ENCODE data around the gene DDX10. TPM values are rescaled to one million over a fixed set of nuclear protein-coding genes. Genes with fewer than 3 reads are reported as not detected.

DDX10 gene
- total RNA-seq, 4 donors from 2014 or later, result 27.9 to 511 (median 31.5) TPM

DNA sequence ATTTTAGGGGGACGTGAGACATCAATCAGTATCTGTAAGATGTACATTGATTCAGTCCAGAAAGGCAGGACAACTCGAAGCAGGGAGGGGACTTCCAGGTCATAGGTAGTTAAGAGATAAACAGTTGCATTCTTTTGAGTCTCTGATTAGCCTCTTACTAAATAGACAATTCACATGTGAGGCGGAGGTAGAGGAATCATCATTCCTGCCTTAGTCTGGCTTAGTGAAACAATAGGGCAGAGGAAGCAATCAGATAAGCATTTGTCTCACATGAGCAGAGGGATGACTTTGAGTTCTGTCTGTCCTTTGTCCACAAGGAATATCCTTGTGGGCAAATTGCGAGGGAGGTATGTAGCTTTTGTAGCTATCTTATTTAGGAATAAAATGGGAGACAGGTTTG lies 248.3 kb downstream of the DDX10 start:
- intact Hi-C loops (cut with DNase I; ENCODE audit: low total_unique reads), result no loop called here
- no peaks in the 10 kb centered on the region for H3K4me1 ChIP-seq
- H3K9me3 ChIP-seq, result no peaks in the 10 kb centered on the region
- no peak for TF ChIP-seq POLR2A (IDR thresholded peaks at IDR 0.05)
- TF ChIP-seq, protein P1, sequence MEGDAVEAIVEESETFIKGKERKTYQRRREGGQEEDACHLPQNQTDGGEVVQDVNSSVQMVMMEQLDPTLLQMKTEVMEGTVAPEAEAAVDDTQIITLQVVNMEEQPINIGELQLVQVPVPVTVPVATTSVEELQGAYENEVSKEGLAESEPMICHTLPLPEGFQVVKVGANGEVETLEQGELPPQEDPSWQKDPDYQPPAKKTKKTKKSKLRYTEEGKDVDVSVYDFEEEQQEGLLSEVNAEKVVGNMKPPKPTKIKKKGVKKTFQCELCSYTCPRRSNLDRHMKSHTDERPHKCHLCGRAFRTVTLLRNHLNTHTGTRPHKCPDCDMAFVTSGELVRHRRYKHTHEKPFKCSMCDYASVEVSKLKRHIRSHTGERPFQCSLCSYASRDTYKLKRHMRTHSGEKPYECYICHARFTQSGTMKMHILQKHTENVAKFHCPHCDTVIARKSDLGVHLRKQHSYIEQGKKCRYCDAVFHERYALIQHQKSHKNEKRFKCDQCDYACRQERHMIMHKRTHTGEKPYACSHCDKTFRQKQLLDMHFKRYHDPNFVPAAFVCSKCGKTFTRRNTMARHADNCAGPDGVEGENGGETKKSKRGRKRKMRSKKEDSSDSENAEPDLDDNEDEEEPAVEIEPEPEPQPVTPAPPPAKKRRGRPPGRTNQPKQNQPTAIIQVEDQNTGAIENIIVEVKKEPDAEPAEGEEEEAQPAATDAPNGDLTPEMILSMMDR (IDR thresholded peaks at IDR 0.05), result no peak
- H3K36me3 ChIP-seq, result no peaks in the 10 kb centered on the region
- no peak overlapping the region for H3K27ac ChIP-seq
- H3K4me3 ChIP-seq, result no peak overlapping the region
- no peaks in the 10 kb centered on the region for H3K27me3 ChIP-seq
- DNase-seq, result no peak

DNA sequence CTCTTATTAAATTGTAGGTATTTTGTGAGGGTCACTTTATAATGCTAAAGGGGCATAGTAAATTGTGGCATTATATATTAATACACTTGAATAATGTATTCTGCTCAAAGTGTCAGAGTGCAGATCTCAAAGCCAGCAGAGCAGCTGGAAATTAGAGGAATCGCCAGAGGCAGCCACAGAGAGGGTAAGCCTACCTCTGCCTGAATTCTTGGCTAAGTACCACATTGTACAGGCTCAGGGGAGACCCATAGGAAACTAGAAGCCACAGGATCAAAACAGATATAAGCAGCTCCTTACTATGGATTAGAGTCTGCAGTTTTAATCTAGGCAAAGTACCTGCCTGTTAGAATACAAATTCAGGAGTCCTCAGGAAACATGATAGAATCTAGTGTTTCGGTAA lies 249.3 kb downstream of the DDX10 start:
- no peak for TF ChIP-seq POLR2A (IDR thresholded peaks at IDR 0.05)
- TF ChIP-seq, protein P1 (IDR thresholded peaks at IDR 0.05), result no peak
- Histone ChIP-seq H3K36me3 (no peaks in the 10 kb centered on the region), H3K4me3 (no peak overlapping the region), H3K27me3 (no peaks in the 10 kb centered on the region), H3K27ac (no peak overlapping the region), H3K4me1 (no peaks in the 10 kb centered on the region), H3K9me3 (no peaks in the 10 kb centered on the region)
- intact Hi-C loops (cut with DNase I; ENCODE audit: low total_unique reads), result no loop called here
- no peak for DNase-seq

DNA sequence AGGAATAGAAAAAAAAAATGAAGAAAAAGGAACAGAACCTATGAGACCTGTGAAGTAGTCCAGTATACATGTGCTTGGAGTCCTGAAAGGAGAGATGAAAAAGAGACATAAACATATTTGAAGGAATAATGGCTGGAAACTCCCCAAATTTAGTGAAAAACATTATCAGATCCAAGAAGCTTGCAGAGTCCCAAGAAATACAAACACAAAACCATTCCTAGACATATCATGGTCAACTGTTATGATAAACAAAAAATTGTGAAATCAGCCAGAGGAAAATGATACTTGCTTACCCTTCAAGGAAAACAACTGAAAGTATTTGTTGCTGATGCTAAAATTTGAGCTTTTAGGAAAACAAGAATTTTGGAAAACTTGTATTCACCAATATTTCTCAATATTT lies 250.1 kb downstream of the DDX10 start:
- Histone ChIP-seq H3K27me3 (no peaks in the 10 kb centered on the region), H3K4me1 (no peaks in the 10 kb centered on the region), H3K27ac (no peak overlapping the region), H3K36me3 (no peaks in the 10 kb centered on the region), H3K4me3 (no peak overlapping the region), H3K9me3 (no peaks in the 10 kb centered on the region)
- intact Hi-C loops (cut with DNase I; ENCODE audit: low total_unique reads), result no loop called here
- DNase-seq, result no peak
- no peak for TF ChIP-seq POLR2A (IDR thresholded peaks at IDR 0.05)
- TF ChIP-seq, protein P1 (IDR thresholded peaks at IDR 0.05), result no peak

DNA sequence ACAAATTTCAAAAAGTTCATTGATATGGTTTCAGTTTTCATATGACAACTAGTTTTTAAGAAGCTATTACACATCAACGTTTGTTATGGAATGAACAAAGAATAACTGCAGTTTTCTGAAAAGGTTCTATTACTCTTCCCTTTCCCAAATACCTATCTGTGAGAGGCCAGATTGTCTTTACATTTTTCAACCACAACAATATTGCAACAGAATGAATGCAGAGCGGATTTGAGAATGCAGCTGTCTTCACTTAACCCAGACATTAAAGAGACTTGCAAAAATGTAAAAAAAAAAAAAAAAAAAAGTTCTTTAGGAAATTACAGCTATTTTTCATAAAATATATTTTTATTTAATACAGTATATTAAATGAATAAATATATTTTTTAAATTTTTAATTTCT lies 250.8 kb downstream of the DDX10 start:
- Histone ChIP-seq H3K4me3 (no peak overlapping the region), H3K27ac (no peak overlapping the region), H3K4me1 (no peaks in the 10 kb centered on the region), H3K27me3 (no peaks in the 10 kb centered on the region), H3K36me3 (no peaks in the 10 kb centered on the region), H3K9me3 (no peaks in the 10 kb centered on the region)
- no peak for TF ChIP-seq POLR2A (IDR thresholded peaks at IDR 0.05)
- TF ChIP-seq, protein P1 (IDR thresholded peaks at IDR 0.05), result no peak
- DNase-seq, result no peak
- intact Hi-C loops (cut with DNase I; ENCODE audit: low total_unique reads), result no loop called here

DNA sequence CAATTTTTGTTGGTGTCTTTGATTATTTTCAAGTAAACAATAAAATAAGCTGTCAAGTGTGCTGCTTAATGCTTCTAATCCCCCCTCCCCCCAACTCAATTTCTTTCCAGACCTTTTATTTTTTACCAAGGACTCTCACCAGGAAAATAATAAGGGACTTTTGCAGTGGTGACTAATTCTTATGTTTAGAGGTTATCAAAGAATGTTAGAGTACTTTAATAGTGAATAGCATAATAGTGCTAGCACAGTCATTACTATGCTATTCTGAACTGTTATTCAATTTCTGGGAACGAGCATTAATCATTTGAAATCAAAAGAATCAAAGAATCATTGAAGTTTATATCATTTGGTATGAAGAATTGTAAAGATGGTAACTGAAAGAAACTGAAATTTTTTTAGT lies 251.4 kb downstream of the DDX10 start:
- Histone ChIP-seq H3K27me3 (no peaks in the 10 kb centered on the region), H3K36me3 (no peaks in the 10 kb centered on the region), H3K4me3 (no peak overlapping the region), H3K27ac (no peak overlapping the region), H3K4me1 (no peaks in the 10 kb centered on the region), H3K9me3 (no peaks in the 10 kb centered on the region)
- TF ChIP-seq POLR2A (IDR thresholded peaks at IDR 0.05), result no peak
- TF ChIP-seq, protein P1 (IDR thresholded peaks at IDR 0.05), result no peak
- intact Hi-C loops (cut with DNase I; ENCODE audit: low total_unique reads), result no loop called here
- DNase-seq, result no peak

All from uterus (tissue), 4 donors.